Measurements from ENCODE around the gene OXSR1.

Gene OXSR1

DNA sequence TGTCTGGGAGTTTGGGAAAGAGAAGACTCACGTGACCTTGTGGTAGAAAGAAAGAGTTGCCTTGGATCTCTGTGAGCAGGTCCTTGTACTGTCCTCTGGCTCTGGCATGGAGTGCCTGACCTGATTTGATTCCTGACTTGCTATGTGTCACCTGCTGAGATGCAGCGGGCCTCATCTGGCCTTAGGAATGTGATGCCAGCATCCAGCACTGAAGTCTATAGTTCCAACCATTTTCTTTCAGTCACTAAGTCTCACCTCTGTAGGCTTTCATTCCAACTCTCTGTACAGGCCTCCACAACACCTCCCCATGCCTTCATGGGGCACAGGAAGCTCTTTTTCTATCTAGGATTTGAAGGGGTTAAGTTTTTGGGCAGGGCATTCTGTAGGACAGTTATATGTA lies 12.1 kb upstream of the OXSR1 start:
- Mint-ChIP-seq H3K27me3 (ENCODE audit: low read depth) (no peaks in the 10 kb centered on the region), H3K27ac (no peak overlapping the region), H3K4me1 (no peaks in the 10 kb centered on the region), H3K36me3 (ENCODE audit: low read depth) (no peaks in the 10 kb centered on the region), H3K9me3 (no peaks in the 10 kb centered on the region), H3K4me3 (no peak overlapping the region)
- TF ChIP-seq, protein P1, sequence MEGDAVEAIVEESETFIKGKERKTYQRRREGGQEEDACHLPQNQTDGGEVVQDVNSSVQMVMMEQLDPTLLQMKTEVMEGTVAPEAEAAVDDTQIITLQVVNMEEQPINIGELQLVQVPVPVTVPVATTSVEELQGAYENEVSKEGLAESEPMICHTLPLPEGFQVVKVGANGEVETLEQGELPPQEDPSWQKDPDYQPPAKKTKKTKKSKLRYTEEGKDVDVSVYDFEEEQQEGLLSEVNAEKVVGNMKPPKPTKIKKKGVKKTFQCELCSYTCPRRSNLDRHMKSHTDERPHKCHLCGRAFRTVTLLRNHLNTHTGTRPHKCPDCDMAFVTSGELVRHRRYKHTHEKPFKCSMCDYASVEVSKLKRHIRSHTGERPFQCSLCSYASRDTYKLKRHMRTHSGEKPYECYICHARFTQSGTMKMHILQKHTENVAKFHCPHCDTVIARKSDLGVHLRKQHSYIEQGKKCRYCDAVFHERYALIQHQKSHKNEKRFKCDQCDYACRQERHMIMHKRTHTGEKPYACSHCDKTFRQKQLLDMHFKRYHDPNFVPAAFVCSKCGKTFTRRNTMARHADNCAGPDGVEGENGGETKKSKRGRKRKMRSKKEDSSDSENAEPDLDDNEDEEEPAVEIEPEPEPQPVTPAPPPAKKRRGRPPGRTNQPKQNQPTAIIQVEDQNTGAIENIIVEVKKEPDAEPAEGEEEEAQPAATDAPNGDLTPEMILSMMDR (IDR thresholded peaks at IDR 0.05; ENCODE audit: unreplicated experiment in 3 of 3): no peak

DNA sequence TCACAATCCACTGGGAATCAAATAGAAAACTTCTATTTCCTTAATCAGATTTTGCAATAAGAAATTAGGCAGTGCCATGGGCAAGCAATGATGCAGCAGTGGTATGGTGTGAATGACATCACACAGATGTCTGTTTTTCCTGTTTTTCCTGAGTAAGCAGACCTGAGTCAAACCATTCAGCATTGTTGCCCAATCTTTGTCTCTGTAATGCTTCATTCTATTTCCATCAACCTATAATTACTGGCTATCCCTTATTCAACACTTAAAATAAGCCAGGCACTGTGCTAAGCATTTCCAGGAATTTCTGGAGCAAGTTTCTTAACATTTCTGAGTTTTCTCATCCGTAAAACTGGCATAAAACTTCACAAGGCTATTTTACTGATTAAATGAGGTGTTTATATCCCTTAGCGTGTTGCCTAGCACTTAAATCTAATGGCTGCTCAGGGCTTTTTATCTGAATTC lies 11.3 kb upstream of the OXSR1 start:
- Mint-ChIP-seq H3K27me3 (ENCODE audit: low read depth) (no peaks in the 10 kb centered on the region), H3K4me1 (no peaks in the 10 kb centered on the region), H3K9me3 (no peaks in the 10 kb centered on the region)

DNA sequence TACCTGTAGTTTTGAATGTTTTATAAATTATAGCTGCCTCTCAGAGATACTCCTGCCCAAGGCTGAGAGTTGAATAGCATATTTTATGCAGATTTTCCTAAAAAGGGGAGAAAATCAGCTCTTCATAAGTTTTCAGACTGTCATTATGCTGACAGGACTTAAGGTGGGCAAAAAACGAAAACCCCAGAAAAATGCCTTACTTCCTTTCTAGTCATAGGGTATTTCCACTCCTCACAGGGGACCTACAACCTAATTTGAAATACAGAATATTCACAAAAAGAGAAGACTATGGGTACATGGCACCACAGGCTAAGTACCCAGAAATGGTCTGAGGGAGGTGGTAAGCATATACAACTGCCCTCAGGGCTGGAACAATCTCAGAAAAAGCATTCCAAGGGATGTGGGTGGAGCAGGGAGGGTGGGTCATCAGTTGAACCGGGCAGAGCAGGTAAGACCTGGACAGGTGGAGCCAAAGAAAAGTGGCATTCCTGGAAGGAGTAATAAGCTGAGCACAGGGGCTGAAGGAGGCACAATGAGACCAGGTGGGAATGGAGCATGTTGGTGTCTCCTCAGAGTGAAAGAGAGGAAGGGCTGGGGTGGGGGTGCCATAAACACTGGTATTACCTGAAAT lies 10.6 kb upstream of the OXSR1 start:
- Mint-ChIP-seq H3K9me3 (no peaks in the 10 kb centered on the region), H3K36me3 (ENCODE audit: low read depth) (no peaks in the 10 kb centered on the region)
- TF ChIP-seq, protein P1 (IDR thresholded peaks at IDR 0.05; ENCODE audit: unreplicated experiment in 3 of 3): no peak

More for the DNA sequence above, 11.3 kb upstream of the OXSR1 start:
- Mint-ChIP-seq H3K4me3 (no peak overlapping the region), H3K27ac (no peak overlapping the region), H3K36me3 (ENCODE audit: low read depth) (no peaks in the 10 kb centered on the region)
- TF ChIP-seq, protein P1 (IDR thresholded peaks at IDR 0.05; ENCODE audit: unreplicated experiment in 3 of 3): no peak

DNA sequence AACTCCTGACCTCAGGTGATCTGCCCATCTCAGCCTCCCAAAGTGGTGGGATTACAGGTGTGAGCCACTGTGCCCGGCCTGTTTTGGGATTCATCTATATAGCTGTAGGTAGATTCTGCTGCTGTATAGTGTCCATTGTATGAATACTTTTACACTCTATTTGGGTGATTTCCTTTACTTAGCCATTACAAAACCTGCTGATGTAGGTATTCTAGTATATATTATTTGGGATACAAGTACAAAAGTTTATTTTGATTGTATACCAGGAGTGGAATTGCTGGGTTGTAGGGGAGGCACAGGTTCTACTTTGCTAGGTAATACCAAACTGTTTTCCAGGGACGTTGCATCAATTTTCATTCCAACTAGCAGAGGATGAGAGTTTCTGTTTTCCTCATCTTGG lies 9.5 kb upstream of the OXSR1 start:
- Mint-ChIP-seq H3K27me3 (ENCODE audit: low read depth) (no peaks in the 10 kb centered on the region), H3K27ac (no peak overlapping the region), H3K36me3 (ENCODE audit: low read depth) (no peaks in the 10 kb centered on the region), H3K4me3 (no peak overlapping the region), H3K9me3 (no peaks in the 10 kb centered on the region), H3K4me1 (no peaks in the 10 kb centered on the region)
- TF ChIP-seq, protein P1 (IDR thresholded peaks at IDR 0.05; ENCODE audit: unreplicated experiment in 3 of 3): no peak

More for the DNA sequence above, 10.6 kb upstream of the OXSR1 start:
- H3K27me3 Mint-ChIP-seq (ENCODE audit: low read depth): no peaks in the 10 kb centered on the region
- H3K4me3 Mint-ChIP-seq: no peak overlapping the region
- no peak overlapping the region for H3K27ac Mint-ChIP-seq
- no peaks in the 10 kb centered on the region for H3K4me1 Mint-ChIP-seq

DNA sequence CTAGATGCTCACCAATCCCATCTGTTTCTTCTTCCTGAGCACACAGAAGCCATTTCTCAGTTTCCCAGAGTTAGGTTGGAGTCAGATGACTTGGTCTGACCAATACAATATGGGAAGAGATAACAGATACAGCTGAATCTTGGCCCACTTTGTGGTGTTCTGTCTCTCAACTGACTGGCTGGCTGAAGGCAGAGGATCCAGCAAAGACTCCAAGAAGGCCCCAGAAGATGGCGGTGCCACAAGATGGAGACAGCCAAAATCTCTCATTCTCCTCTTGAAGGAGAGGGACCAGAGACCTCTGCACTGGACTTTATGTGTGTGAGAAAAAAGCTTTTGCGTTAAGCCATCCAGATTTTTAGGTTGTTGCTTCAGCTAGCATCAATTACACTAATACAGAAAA lies 8.2 kb upstream of the OXSR1 start:
- Mint-ChIP-seq H3K4me1 (no peaks in the 10 kb centered on the region), H3K9me3 (no peaks in the 10 kb centered on the region), H3K27me3 (ENCODE audit: low read depth) (no peaks in the 10 kb centered on the region), H3K4me3 (no peak overlapping the region), H3K36me3 (ENCODE audit: low read depth) (no peaks in the 10 kb centered on the region), H3K27ac (no peak overlapping the region)
- TF ChIP-seq, protein P1 (IDR thresholded peaks at IDR 0.05; ENCODE audit: unreplicated experiment in 3 of 3): no peak

DNA sequence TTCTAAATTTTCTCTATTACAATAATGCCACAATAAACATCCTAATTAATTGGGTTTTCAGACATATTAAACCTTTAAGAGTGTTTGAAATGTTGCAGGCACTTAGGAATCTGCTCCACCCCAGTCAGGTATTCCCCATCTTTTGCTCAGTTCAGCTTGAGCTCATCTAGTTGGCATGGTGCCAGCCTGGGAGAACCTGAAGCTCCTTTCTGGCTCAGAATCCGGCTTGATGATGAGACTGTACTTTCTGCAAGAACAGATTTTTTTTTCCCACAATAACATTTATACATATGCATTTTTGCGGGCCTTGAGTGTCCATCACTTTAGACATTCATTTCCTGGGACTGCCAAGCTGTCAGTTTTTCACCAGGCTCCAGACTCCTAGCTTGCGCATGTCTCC lies 7.7 kb upstream of the OXSR1 start:
- H3K27ac Mint-ChIP-seq: no peak overlapping the region
- H3K27me3 Mint-ChIP-seq (ENCODE audit: low read depth): no peaks in the 10 kb centered on the region
- TF ChIP-seq, protein P1 (IDR thresholded peaks at IDR 0.05; ENCODE audit: unreplicated experiment in 3 of 3): no peak
- H3K4me3 Mint-ChIP-seq: no peak overlapping the region
- H3K36me3 Mint-ChIP-seq (ENCODE audit: low read depth): no peaks in the 10 kb centered on the region
- no peaks in the 10 kb centered on the region for H3K9me3 Mint-ChIP-seq
- no peaks in the 10 kb centered on the region for H3K4me1 Mint-ChIP-seq
